CD4-positive, alpha-beta T cell (primary cell): ENCODE measurements around the gene RPS6KA2. TPM values are rescaled to one million over a fixed set of nuclear protein-coding genes. Genes with fewer than 3 reads are reported as not detected.
A peak's percentile ranks its signal among the peaks of the same experiment; 100 is the strongest.

Experiments
- ATAC-seq: fragments of 200-7000 bp; cut with Tn5 transposase; one replicate; pipeline ENCODE4 v1.10.0; 2022; ENCODE audit warnings: mild to moderate bottlenecking; ENCODE audit not compliant: poor library complexity
- CTCF ChIA-PET: fragments of 350-600 bp; sonication (Branson Sonifier 250); formaldehyde crosslinking; loops from one replicate; lab custom pipeline; 2021; ENCODE audit warnings: antibody characterized with exemption, inconsistent platforms; lab: Charles Lee
- POLR2A ChIA-PET: fragments of 350-600 bp; sonication (Branson Sonifier 250); formaldehyde crosslinking; loops from one replicate; lab custom pipeline; 2021; ENCODE audit warnings: antibody characterized with exemption, inconsistent platforms; lab: Charles Lee
- DNase-seq, 14 experiments: peaks; one replicate each; pipeline ENCODE4 v3.0.0-alpha.2; 2013 to 2020; ENCODE audit warnings: mixed read lengths in 2 of 14
- H3K27ac ChIP-seq, 2 donors: one replicate each; pipeline versions ENCODE4 v1.5.1 to v1.7.0; 2013; ENCODE audit warnings: low read length in 2 of 2, low read depth in 1 of 2, mild to moderate bottlenecking in 1 of 2
- H3K27me3 ChIP-seq, 2 experiments: 1 replicate in 1 of 2; 2 replicates in 1 of 2; pipeline versions ENCODE4 v1.6.1 to v1.7.0; 2013; ENCODE audit warnings: low read length in 2 of 2, control low read depth in 1 of 2, mild to moderate bottlenecking in 1 of 2, moderate library complexity in 1 of 2; ENCODE audit not compliant: insufficient read depth in 2 of 2, control insufficient read depth in 1 of 2
- H3K36me3 ChIP-seq: one replicate; pipeline ENCODE4 v1.6.1; 2013; ENCODE audit warnings: low read length, control low read depth; ENCODE audit not compliant: insufficient read depth
- H3K4me1 ChIP-seq: one replicate; pipeline ENCODE4 v1.6.1; 2013; ENCODE audit warnings: low read length, control low read depth; ENCODE audit not compliant: insufficient read depth
- H3K4me3 ChIP-seq: one replicate; pipeline ENCODE4 v1.5.1; 2013; ENCODE audit warnings: mild to moderate bottlenecking, low read length, moderate library complexity
- H3K9me3 ChIP-seq, 2 experiments: 1 replicate in 1 of 2; 2 replicates in 1 of 2; pipeline versions ENCODE4 v1.6.1 to v1.7.0; 2013; ENCODE audit warnings: low read length in 2 of 2, mild to moderate bottlenecking in 2 of 2, control low read depth in 1 of 2, moderate library complexity in 1 of 2; ENCODE audit not compliant: control insufficient read depth in 1 of 2, insufficient read depth in 1 of 2
- H3K27ac Mint-ChIP-seq: one replicate; pipeline ENCODE4 v1.8.0; 2020; ENCODE audit warnings: mixed read lengths
- H3K27me3 Mint-ChIP-seq: one replicate; pipeline ENCODE4 v1.8.0; 2021; ENCODE audit warnings: mixed read lengths
- H3K36me3 Mint-ChIP-seq: one replicate; pipeline ENCODE4 v1.8.0; 2021; ENCODE audit warnings: low read depth, mixed read lengths
- H3K4me1 Mint-ChIP-seq: one replicate; pipeline ENCODE4 v1.8.0; 2021; ENCODE audit warnings: low read depth, mixed read lengths
- H3K4me3 Mint-ChIP-seq: one replicate; pipeline ENCODE4 v1.8.0; 2020; ENCODE audit warnings: mild to moderate bottlenecking, mixed read lengths
- H3K9me3 Mint-ChIP-seq: one replicate; pipeline ENCODE4 v1.8.0; 2020; ENCODE audit warnings: mixed read lengths
- CTCF ChIP-seq: fragments of 200-600 bp; IDR thresholded peaks from one replicate; pipeline ENCODE4 v1.8.0; 2022; ENCODE audit warnings: antibody characterized with exemption, mild to moderate bottlenecking
- intact Hi-C, 2 experiments: fragments of 100-400 bp; cut with DNase I in 1 of 2; cut with micrococcal nuclease in 1 of 2; formaldehyde crosslinking; loops; one replicate each; pipeline versions ENCODE4 v1.15.1 to v1.9.0; 2023 to 2025; cut with DNase I, micrococcal nuclease
- total RNA-seq, 174 experiments: library from RNA in 2 of 174; stranded (reverse) in 2 of 174; gene quantifications; one replicate each; pipeline ENCODE4 v1.2.3 and lab custom pipeline; 2021 to 2026

Gene RPS6KA2
- total RNA-seq, 2 experiments from 2014 or later, result 5.6 to 6.2 TPM

- Histone ChIP-seq H3K4me1 (peaks cover 13% of the 10 kb centered on the region), H3K36me3 (no peaks in the 10 kb centered on the region), H3K27ac (no peak overlapping the region), H3K27me3 (peaks cover 5 to 9% of the 10 kb centered on the region in 2 experiments), H3K9me3 (no peaks in the 10 kb centered on the region), H3K4me3 (no peak overlapping the region)
- no peak for TF ChIP-seq CTCF
- no peak overlapping the region for H3K27ac Mint-ChIP-seq
- peaks cover 47% of the 10 kb centered on the region for H3K27me3 Mint-ChIP-seq
- DNase-seq, result no peak
- intact Hi-C loops, result no loop called here
- ATAC-seq, result no peak
- no peaks in the 10 kb centered on the region for H3K9me3 Mint-ChIP-seq
- no peak overlapping the region for H3K4me3 Mint-ChIP-seq
- H3K36me3 Mint-ChIP-seq, result no peaks in the 10 kb centered on the region
- H3K4me1 Mint-ChIP-seq, result peaks cover 14% of the 10 kb centered on the region
- ChIA-PET POLR2A (no interaction called here), CTCF (no interaction called here)
Observed at GRCh38 chr6:166632731-166633130, 5.7 kb upstream of the RPS6KA2 start.

- no peak overlapping the region for H3K27ac ChIP-seq
- intact Hi-C loops, result no loop called here
- Mint-ChIP-seq H3K27ac (no peak overlapping the region), H3K27me3 (peaks cover 44% of the 10 kb centered on the region), H3K9me3 (no peaks in the 10 kb centered on the region), H3K4me3 (no peak overlapping the region), H3K4me1 (peaks cover 29% of the 10 kb centered on the region), H3K36me3 (peaks cover 8% of the 10 kb centered on the region)
- no peak for TF ChIP-seq CTCF
- peaks cover 24% of the 10 kb centered on the region for H3K4me1 ChIP-seq
- no peak overlapping the region for H3K4me3 ChIP-seq
- peaks cover 4 to 14% of the 10 kb centered on the region in 2 experiments for H3K27me3 ChIP-seq
- DNase-seq, result no peak
- ChIA-PET CTCF (no interaction called here), POLR2A (no interaction called here)
- no peaks in the 10 kb centered on the region for H3K9me3 ChIP-seq
- no peaks in the 10 kb centered on the region for H3K36me3 ChIP-seq
- no peak for ATAC-seq
Observed at GRCh38 chr6:166630462-166630861, 3.4 kb upstream of the RPS6KA2 start.

- Histone ChIP-seq H3K27ac (no peak overlapping the region), H3K36me3 (no peaks in the 10 kb centered on the region), H3K4me1 (peaks cover 24% of the 10 kb centered on the region), H3K4me3 (no peak overlapping the region), H3K9me3 (no peaks in the 10 kb centered on the region), H3K27me3 (peaks cover 4 to 19% of the 10 kb centered on the region in 2 experiments)
- H3K27ac Mint-ChIP-seq, result no peak overlapping the region
- peak overlapping the region; percentile 91 for H3K4me3 Mint-ChIP-seq
- no peak for ATAC-seq
- ChIA-PET POLR2A (interaction anchor here (0.7 kb wide), 1 partner anchor 823 kb away, joined by 3 read pairs; no protein-coding TSS in a partner anchor), CTCF (no interaction called here)
- no peak for TF ChIP-seq CTCF
- intact Hi-C loops, result loop anchor here (5.0 to 10.0 kb wide), 5 partner anchors 142 to 1195 kb away; partner anchors contain the start of genes AFDN (in 1 of the 2), CEP43 (in 1 of the 2) and RNASET2 (in 1 of the 2)
- H3K27me3 Mint-ChIP-seq, result peaks cover 39% of the 10 kb centered on the region
- no peaks in the 10 kb centered on the region for H3K9me3 Mint-ChIP-seq
- peaks cover 31% of the 10 kb centered on the region for H3K4me1 Mint-ChIP-seq
- H3K36me3 Mint-ChIP-seq, result peaks cover 8% of the 10 kb centered on the region
- DNase-seq, result no peak
Observed at GRCh38 chr6:166629628-166630027, 2.6 kb upstream of the RPS6KA2 start.
